T-helper 9 cell (primary cell): ENCODE results near the gene PCBP1.
A peak's percentile ranks its signal among the peaks of the same experiment; 100 is the strongest.
"Not testable (repeated sequence)": the region's sequence is repeated elsewhere in the genome, so short reads cannot be mapped to it uniquely, and the experiment has no call there.

ENCODE experiments used
- DNase-seq: peaks from one replicate; pipeline ENCODE4 v3.0.0-alpha.2; 2020
- total RNA-seq, 2 donors: gene quantifications; one replicate each; lab custom pipeline; 2026; lab: John Stamatoyannopoulos, UW

The PCBP1 gene
- 101 to 109 reads per million in 2 donors for total RNA-seq

DNA sequence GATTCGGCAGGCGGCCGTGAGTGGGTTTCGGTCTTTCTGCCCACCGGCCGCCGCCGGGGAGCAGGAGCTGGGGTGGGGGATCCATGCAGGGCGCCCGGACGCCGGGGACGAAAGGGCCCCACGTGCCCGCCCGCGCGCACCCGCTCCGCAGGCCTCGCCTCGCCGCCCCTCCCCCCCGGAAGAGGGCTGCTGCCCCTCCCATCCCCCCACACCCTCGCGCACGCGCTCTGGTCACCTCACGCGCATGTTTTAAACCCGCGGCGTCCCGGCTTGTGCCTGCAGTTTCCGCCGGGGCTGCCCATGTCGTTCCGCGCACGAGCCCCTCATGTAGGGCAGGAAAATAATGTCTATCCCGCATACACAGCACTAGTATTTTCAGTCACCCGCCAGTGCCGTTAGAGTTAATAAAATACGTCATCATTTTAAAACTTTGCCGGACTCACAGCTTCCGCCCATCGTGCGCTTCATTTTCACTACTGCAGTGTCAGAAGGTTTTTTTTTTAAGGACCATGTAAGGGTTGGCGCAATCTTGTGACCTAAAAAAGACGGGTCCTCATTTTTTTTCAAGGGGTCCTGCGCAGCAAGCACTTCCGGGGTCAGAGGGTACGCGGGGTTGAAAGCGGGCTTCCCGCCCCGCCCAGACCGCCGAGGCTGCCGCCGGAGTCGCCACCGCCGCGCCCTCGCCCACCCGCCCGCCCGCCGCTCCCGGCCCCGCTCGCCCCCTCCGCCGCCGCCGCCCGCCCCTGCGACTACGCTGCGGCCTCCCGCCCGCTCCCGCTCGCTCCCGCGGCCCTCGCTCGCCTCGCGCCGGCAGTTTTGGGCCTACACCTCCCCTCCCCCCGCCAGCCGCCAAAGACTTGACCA lies at the start of gene PCBP1:
Gene PCBP1 (plus strand): TSS at position 640 of the 864 bp plus-strand sequence. CDS start 267 bp downstream, outside the sequence.
- peak; percentile 98 for DNase-seq

DNA sequence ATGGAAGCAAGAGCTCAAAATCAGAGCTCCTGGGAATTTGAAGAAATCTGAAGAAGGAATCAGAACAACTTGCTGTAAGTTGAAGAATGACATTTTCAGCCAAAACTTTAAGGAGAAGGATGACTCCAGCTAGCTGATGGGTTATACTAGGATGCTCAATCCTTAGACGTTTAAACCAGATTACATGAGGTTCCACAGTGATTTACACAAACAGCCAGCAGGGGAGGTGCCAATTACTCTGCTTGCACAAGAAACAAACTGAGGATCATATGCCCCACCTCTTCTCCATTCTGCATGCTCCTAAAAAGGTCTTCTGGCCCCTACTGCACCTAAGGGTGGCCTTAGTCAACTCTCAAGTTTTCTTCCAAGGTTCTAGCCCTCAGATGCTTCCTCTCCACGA lies 47.9 kb upstream of the PCBP1 start:
- no peak for DNase-seq

DNA sequence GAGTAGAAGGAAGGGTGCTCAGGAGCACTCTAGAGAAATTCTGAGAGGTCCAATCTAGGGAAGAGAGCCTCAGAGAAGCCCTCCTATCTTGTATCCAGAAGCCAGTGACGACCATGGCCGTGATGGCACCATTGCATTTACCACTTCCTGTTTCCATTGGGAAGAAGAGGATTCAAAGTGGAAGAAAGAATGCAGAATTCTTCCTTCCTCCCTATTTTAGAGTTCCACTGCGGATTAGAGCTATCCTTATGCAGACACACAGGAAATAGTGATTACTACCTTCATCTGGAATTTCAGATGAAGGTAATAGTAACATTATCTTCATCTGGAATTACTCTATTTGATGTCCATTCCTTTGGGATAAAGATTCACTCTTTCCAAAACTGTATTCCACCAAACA lies 45.6 kb upstream of the PCBP1 start:
- no peak for DNase-seq

DNA sequence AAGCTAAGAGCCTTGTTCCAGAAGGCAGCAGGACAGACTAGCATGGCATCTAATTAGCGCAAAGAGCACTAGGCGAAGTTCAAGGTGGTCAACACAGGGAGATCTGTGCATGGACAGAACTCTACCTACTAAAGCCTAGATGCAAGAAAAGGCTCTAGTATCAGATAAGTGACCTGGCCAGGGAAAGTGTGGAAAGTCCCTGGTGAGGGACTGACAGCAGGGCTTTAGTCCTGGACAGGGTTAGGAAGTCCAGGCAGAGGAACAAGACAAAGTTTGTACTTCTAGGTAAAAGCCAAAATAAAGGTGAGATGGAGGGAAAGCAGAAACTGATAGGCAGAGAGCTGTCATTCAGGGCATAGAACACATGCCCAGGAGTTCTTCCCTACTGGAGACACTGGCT lies 45.0 kb upstream of the PCBP1 start:
- DNase-seq: no peak

DNA sequence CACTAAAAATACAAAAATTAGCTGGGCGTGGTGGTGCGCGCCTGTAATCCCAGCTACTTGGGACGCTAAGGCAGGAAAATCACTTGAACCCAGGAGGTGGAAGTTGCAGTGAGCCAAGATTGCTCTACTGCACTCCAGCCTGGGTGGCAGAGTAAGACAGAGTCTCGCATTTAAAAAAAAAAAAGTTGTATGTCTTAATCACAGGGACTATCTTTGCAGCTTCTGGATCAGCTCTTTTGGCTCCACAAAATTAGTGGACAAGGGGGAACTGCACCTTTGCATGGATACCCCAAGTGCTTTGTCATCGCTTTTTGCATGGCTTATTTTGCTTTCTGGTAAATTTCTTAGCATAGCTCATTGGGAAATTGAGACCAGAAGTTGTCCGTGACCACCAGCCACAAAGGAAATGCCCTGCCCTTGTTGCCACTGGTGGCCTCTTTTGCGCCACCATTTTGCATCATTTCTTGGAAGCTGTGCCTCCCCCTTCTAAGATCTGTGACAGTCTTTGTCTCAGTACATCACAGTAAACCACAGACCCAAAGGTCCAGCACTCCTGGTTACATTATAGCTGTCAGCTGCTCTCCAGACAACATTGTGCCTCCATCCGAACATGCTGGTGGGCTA lies 43.9 kb upstream of the PCBP1 start:
- DNase-seq: no peak

DNA sequence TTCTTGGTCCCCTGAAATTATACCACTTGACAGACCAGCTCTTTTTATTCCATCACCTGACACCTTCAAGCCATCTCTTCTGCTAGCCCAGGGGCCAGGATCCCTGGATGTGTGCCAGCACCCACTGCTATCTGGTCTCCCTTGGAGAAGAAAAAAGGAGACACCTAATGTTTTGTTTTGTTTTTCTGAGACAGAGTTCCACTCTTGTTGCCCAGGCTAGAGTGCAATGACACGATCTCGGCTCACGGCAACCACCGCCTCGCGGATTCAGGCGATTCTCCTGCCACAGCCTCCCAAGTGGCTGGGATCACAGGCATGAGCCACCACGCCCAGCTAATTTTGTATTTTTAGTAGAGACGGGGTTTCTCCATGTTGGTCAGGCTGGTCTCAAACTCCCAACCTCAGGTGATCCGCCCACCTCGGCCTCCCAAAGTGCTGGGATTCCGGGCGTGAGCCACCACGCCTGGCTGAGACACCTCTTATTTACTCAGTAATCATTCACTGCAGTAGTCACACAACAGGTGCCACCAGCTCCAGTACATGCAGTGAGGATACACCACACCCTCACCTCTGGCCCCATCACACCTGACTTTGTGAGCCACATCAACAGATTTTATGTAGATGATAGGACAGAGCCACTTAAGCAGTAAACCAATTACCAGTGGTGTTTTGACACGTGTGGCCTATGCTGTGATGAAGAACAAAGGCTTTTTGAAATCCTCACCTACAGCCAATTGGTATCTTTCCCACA lies 42.8 kb upstream of the PCBP1 start:
- no peak for DNase-seq

DNA sequence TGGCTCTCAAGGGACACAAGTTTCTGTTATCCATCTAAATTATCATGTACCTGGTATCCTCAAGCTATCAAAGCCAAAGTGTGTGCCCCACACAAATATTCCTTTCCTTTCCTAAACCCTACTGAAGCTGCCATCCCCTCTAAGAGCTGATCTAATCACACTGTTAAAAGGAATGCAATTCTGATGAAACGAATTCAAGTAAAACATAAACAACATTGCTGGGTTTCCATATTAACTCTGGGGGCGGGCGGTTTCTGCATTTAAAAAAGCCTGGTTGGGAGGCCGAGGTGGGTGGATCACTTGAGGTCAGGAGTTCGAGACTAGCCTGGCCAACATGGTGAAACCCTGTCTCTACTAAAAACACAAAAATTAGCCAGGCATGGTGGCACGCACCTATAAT lies 41.9 kb upstream of the PCBP1 start:
- DNase-seq: no peak

DNA sequence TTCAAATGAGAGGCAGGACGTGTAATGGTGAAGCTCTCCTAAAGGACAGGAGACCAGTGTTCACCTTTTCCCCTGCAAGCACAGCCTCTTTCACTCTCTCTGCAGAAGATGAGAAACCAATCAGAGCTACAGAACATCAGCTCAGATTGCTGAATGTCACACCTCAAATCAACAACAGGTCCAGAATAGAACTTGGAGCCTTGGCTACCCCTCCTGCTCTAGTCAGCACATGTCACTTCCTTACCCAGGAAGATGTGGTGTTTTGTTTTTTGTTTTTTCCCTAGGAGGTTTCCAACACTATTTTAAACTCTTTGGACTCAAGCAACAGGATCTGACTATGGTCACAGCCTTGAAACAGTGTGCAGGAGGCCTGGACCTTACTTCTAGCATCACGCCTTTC lies 41.3 kb upstream of the PCBP1 start:
- no peak for DNase-seq

DNA sequence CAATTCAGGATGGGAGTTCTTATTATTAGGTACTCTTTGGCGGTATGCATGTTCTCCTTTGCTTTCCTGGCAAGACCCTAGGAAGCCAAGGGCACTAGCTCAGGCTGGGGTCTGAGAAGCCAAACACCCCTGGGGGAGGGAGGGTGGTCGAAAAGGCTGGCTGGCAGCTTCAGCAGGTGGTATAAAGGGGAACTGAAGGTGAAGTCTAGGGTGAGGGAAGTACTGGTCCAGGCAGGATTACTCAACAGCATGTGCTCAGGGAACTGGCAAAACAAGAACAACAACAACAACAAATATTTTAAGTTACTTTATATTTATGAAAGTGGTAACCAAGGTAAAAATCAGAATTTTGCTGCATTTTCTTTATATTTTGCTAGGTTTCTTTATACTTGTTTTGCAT lies 40.7 kb upstream of the PCBP1 start:
- DNase-seq: no peak

DNA sequence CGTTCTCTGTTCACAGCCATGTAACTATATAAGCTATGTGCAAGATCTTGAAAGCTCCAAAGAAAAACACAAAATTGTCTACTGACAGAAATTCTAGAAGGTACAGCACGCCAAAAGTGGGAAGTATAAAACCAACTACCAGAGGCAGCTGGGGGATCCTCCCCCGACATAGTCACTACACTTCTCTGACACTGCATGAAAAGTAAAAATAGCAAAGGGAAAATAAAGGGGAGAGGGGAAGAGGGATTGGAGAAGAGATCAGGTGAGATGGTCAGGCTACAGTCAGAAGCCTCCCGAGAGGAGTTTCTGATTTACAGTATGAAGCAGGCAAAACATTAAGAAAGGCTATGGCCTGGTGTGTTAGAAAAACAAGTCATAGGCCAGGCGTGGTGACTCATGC lies 39.8 kb upstream of the PCBP1 start:
- DNase-seq: no peak

DNA sequence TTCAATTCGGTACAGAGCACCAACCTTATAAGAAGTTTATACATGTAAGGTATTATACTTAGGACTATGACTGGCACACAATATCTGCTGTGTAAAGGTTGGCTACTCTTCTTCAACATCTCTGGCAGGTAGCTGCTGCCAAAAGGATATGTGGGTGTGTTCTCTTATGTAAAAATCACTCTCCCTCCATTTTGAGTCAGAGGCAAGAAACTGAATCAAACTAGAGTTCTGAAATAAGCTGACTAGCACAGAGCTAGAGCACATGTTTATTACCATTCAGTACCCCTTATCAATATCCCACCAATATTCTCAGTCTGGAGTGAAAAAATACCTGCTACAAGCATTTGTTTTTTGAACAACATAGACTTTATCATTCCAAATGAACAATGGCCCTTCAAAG lies 38.0 kb upstream of the PCBP1 start:
- DNase-seq: no peak

DNA sequence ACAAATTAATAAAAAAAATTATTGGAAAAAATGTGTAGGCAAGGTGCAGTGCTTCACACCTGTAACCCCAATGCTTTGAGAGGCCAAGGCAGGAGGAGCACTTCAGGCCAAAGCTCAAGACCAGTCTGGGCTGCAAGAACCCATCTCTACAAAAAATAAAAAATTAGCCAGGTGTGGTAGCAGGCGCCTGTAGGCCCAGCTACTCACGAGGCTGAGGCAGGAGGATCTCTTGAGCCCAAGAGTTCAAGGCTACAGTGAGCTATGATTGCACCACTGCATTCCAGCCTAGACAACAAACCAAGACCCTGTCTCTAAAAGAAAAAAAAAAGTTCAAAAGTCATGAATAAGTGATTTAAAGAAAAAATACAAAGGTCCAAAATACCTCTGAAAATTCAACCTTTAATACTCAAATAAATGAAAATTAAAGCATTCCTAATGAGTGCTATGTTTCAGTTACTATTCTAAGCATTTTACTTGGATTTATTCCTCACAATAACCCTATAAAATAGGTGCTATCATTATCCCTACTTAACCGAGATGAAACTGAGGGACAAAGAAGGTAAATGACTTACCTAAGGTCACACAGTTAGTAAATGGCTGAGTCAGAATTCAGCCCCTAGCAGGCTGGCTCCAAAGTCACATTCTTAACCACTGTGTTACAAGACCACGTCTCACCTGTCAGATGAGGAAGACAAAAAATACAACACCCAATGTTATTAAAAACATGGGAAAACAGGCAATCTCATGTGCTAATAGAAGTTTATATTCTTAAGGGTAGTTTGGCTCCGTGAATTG lies 36.4 kb upstream of the PCBP1 start:
- DNase-seq: no peak

DNA sequence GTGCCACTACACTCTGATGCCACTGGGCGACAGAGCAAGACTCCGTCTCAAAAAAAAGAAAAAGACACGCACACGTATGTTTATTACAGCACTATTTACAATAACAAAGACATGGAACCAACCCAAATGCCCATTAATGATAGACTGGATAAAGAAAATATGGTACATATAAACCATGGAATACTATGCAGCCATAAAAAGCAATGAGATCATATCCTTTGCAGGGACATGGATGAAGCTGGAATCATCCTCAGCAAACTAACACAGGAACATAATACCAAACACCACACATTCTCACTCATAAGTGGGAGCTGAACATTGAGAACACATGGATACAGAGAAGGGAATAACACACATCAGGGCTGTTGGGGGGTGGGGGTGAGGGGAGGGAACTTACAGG lies 32.0 kb upstream of the PCBP1 start:
- not testable (repeated sequence) for DNase-seq

DNA sequence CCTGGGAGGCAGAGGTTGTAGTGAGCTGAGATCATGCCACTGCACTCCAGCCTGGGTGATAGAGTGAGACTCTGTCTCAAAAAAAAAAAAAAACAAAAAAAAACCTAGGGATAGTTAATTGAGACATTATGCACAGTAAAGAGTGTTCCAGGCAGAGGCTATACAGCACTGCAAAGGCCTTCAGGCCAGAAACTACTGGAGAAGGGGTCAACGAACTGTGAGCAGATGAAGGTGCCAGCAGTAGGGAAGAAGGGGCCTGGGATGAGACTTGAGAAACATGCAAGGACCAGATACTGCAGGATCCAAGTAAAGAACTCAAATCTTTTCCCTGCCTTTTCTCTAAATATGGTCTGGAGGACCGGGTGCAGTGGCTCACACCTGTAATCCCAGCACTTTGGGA lies 26.0 kb upstream of the PCBP1 start:
- no peak for DNase-seq

DNA sequence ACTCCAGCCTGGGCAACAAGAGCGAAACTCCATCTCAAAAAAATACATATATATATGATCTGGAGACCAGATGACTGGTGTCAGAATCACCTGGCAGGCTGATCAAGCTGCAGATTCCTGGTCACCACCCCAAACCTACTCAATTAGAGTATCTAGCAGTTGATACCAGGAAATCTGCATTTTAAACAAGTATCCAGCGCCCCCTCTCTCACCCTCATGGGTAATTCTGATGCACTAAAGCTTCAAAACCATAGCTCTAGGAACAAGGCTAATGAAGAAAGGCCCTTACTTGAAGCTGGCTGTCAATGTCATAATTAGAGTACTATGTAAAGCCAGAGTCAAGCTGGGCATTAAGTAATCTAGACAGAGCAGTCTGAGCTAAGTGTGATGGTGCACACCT lies 25.0 kb upstream of the PCBP1 start:
- no peak for DNase-seq

DNA sequence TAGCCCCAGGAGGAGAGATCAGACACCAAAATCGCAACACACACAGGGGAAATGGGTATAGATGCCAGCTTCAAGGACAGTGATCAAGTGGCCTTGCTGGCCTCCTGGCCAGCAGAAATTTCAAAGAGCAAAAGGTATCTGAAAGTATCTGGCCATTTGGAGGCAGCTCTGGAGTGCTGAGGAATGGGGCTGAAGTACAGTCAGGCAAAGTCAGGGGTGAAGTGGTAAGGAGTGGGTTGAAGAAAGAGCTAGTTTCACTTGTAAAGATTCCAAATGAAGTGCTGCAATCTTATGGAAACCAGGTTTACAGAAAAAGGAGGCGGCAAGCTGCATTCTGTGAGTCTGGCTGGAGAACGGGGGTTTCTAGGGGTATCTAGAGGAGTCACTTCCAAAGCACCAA lies 19.2 kb upstream of the PCBP1 start:
- DNase-seq: no peak

DNA sequence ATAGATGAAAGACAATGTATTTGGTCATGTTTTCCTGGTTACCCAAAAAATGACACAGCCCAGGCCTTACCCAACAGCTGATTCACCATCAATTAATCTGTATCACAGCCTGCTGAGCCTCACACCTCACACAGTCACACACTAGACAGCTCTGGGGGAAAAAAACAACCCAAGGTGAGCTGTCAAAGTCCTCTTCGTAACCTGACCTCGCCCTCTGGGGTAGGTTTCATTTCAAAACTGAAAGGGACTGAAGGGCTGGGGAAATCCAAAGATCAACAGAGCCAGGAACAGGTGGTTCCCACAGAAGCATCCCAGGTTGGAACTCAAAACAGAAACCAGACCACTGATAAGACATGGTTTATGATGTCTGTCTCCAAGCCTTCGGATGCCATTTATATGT lies 18.2 kb upstream of the PCBP1 start:
- peak; percentile 50 for DNase-seq

DNA sequence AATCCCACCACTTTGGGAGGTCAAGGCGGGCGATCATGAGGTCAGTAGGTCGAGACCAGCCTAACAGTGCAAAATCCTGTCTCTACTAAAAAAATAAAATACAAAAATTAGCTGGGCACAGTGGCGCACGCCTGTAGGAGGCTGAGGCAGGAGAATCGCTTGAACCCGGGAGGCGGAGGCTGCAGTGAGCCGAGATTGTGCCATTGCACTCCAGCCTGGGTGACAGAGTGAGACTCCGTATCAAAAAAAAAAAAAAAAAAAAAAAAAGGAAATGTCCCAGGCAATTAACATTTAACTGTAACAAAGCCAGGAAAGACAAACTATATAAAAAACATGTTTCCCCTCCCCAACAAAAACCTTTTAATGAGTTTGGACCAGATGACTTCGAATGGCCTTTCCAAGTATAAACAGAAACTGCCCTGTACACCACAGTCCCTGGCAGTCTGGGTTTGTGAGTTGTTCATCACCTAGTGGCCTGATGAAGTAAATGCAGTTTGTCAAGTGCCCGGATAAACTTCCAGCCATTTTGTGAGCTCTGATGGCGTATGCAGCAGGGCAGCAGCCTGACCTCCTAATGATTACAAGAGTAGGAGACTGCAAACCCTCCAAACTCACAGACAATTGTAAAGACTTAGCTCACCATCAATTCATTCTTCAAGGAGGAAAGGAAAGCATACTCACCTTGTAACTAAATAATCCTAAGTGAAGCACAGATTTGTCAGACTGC lies 16.6 kb upstream of the PCBP1 start:
- DNase-seq: peak; percentile 31

DNA sequence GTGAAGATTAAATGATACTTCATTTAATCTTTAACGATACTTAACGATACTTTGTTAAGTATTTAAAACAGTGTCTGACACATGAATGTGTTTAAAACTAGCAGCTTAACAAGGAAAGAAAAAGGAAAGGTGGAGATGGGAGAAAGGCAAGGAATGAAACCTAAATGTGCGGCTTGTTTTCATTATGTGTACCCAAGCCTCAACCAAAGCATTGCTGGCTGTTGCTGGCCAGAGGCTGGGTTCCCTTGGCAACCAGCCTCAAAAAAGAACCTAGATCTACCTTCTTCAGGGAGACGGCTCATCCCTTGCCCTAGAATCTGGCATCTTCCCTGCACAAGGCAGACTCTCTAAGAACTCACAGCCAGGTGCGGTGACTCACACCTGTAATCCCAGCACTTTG lies 13.8 kb upstream of the PCBP1 start:
- no peak for DNase-seq

DNA sequence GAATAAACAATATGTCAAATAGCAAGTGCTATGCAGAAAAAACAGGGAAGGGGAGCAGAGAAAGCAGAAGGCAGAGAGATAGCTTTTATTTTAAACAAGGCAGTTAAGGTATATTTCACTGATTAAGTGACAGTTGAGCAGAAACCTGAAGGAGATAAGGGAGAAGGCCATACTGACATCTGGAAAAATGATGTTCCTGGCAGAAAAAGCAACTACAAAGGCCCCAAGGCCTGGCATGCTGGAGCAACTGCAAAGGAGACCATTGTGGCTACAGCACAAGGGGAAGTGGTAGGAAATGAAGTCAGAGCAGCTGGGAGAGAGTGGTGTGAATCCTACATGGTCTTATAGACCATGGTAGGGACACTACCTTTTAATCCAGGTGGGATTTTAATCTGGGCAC lies 8.9 kb upstream of the PCBP1 start:
- no peak for DNase-seq

DNA sequence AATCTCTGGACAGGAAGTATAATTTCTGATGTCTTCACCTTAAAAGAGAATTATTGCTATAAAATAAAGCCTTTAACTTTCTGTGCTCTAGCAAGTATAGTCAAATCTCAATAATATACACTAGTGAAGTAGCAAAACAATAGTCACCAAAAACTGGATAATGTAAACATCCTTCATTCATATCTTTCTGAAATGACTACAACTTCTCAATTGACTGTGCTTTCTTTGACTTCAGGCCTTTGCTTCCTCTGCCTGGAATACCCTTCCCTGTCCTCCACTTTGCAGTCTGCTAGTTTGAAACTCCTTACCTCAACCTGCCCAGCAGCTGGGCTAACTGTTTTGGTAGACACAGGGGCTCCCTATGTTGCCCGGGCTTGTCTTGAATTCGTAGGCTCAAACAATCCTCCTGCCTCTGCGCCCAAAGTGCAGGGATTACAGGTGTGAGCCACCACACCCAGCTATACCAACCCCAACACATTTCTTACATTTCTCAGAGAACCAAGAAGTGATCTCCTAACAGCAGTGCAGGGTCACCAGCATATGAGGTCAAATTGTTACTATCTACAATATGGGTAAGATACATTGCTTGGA lies 6.6 kb upstream of the PCBP1 start:
- DNase-seq: no peak

DNA sequence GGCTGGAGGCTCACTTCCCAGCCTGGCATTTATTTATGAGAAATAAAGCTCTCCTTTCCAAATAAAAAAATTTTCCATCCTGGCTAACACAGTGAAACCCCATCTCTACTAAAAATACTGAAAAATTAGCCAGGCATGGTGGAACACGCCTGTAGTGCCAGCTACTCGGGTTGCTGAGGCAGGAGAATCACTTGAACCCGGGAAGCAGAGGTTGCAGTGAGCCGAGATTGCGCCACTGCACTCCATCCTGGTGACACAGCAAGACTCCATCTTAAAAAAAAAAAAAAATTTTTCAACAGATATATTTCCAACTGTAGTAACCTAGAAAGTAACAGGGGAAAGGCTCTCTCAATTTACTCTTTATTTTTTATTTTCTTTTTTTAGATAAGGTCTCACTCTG lies 6.1 kb upstream of the PCBP1 start:
- DNase-seq: no peak
